Stimulated activated CD8-positive, alpha-beta memory T cell treated with anti-CD3 and anti-CD28 coated beads, Interleukin-12 subunit alpha, Interleukin-12 subunit beta, amount 100 ng/mL, for 24 hours (primary cell): ENCODE measurements around the gene PRDX5.

Experiments used
- DNase-seq: peaks from one replicate; pipeline ENCODE4 v3.0.0-alpha.2; 2020; ENCODE audit errors: extremely low read depth

PRDX5 gene

DNA sequence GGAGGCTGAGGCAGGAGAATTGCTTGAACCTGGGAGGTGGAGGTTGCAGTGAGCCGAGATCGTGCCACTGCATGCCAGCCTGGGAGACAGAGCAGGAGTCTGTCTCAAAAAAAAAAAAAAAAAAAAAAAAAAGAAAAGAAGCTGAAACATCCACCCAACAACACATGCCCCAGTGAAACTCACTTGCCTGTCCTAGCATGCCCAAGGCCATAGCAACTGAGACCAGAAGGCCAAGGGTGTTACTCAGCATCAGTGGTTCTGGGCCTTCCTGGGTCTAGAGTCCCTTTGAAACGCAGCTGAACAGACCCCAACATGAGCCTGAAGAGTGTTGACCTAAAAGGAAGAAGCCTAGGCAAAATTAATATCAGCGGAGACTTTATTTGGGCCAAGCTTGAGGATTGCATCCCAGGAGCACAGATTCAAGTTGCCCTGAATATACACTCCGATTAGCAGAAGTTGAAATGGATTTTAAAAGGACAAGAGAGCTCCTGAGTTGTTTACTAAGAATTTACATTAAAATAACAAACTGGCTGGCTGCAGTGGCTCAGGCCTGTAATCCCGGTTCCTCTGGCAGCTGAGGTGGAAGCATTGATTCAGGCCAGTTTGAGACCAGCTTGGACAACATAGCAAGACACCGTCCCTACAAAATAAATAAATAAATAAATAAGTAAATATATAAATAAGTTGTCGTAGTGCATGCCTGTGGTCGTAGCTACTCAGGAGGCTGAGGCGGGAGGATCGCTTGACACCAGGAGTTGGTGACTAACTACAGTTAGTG lies 7.0 kb downstream of the PRDX5 start:
- no peak for DNase-seq

DNA sequence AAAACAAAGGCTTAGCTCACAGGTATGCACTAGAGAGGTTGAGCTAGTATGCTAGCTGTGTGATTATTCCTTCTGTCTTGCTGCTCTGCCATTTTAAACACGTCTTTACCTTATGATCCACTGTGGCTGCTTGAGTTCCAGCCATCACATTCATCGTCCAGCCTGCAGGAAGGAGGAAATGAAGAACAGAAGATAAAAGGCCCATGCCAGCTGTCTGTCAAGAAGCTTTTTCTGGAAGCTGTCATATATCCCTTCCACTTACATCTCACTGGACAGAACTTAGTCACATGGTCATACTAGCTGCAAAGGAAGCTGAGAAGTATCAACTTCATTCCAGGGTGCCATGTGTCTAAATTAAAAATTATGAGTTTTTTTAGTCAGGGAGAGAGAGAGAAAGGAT lies 9.5 kb downstream of the PRDX5 start:
- no peak for DNase-seq

DNA sequence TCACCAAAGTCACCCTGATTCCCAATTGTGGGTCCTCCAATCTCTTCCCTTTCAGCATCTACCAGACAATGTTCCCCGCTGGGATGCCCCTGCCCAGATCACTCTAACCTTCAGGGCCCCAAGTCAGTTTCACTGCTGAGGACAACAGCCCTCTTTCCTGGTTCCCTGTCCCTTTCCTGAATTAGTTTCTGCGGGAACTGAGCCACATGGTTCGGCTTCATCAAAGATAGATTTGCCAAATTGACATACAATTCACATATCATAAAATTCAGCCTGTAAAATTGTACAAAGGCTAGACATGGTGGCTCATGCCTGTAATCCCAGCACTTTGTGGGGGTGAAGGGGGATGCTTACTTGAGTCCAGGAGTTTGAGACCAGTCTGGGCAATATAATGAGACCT lies 10.1 kb downstream of the PRDX5 start:
- DNase-seq, result no peak

DNA sequence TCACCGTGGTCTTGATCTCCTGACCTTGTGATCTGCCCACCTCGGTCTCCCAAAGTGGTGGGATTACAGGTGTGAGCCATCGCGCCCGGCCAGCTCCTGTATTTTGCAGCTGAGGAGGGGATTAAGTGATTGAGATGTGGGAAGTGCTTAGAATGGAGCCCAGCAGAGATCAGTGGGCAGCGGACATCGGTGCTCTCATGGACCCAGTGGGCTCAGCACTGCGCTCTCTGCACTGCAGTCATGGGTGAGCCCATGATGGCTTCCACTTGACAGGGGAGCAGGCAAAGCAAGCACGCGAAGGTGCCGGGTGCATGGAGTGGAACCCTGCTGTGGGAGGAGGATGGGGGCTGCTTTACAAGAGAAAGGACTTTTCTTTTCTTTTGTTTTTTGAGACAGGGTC lies 13.0 kb downstream of the PRDX5 start:
- DNase-seq, result no peak

DNA sequence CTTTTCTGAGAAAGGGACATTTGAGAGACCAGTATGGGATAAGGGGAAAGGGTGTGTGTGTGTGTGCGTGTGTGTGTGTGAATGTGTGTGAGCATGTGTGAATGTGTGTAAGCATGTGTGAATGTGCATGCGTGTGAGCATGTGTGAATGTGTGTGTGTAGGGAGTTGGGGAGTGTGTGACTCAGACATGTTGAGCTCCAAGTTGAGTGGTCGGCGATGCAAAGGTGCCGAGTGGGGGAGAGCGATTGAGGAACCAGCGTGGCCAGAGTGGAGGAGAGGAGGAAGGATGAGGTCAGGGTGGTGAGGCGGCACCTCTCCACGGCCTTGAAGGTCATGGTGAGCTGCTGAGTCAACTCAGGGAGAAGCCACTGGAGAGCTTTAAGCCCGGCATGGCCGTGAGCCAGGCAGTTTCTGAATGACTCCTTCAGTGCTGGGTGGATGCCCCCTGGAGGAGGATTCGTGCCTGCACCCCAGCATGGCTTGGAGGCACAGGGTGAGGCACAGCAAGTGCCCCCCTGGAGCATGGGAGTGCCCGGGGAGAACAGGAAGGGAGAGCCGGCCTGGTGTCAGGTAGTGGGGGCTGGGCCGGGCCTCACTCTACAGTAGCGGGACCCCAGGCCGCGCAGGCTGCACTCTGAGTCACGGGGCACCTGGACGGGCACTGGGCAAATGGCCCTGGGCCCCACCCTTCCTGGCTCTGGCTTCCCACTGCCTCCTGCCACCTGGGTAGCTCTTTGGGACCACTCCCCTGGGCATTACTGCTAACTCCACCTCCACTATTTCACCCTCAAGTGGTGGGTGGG lies 13.8 kb downstream of the PRDX5 start:
- DNase-seq, result peak; percentile 49

DNA sequence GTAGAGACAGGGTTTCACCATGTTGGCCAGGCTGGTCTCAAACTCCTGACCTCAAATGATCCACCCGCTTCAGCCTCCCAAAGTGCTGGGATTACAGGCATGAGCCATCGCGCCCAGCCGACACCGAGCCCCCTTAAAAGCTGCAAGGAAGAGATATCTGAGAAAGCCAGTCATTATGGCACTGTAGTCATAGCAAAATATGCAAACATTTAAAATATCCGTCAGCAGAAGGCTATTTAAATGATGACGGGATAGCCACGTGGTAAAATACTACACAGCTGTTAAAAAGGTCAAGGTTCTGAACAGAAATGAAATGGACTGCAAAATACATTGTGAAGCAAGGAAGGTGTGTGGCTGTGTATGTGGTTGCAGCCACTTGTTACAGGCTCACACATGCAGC lies 15.6 kb downstream of the PRDX5 start:
- no peak for DNase-seq

DNA sequence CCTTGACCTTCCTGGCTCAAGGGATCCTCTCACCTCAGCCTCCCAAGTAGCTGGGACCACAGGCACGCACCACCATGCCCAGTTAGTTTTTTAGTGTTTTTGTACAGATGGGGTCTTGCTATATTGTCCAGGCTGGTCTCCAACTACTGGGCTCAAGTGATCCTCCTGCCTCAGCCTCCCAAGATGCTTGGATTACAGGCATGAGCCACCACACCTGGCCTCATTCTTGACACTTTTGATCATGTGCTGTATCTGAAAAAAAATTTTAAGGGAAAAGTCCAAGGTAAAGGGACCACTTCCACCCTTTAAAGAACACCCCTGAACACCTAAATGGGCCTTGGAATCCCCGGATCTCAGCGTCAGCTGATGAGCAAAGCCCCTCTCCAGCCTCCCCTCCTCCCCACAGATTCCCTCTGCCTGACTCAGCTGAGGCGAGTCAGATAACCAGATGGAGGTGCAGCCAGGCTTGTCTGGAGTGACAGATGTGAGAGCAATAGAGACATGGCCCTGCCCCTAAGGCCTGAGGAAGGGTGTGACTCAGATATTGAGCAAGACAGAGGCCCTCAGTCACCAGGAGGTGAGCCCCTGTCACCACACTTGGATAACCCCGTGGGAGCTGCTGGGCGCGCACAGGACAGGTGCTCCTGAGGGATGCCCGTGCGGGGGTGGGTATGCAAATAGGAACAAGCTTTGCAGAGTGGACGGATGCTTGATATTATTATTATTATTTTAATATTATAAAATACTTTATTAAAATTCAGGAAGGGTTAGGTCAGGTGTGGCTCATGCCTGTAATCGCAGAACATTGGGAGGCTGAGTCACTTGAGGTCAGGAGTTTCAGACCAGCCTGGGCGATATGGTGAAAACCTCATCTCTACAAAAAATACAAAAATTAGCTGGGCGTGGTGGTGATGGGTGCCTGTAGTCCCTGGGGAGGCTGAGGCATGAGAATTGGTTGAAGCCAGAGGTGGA lies 17.1 kb downstream of the PRDX5 start:
- DNase-seq, result no peak

DNA sequence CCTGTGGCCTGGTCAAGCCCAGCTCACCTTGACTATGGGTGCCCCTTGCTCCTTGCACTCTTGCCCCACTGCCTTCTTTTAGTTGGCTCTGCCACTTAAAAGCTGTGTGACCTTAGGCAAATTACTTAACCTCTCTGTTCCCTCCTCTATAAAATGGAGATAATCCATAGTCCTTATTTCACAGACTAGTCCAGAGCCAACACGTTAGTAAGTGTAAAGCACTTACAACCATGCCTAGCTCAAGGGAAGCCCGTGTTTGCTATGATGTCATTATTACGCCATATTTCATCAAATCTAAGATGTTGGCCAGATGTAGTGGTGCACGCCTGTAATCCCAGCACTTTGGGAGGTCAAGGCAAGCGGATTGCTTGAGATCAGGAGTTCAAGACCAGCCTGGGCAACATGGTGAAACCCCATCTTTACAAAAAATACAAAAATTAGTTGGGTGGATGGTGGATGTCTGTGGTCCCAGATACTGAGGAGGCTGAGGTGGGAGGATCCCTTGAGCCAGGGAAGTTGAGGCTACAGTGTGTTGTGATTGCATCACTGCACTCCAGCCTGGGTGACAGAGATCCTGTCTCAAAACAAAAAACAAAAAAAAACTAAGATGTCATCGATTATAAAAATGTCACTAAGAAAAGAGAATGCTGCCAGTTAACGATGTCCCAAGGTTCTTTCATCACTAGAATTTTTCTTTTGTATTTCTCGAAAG lies 19.8 kb downstream of the PRDX5 start:
- DNase-seq, result no peak

DNA sequence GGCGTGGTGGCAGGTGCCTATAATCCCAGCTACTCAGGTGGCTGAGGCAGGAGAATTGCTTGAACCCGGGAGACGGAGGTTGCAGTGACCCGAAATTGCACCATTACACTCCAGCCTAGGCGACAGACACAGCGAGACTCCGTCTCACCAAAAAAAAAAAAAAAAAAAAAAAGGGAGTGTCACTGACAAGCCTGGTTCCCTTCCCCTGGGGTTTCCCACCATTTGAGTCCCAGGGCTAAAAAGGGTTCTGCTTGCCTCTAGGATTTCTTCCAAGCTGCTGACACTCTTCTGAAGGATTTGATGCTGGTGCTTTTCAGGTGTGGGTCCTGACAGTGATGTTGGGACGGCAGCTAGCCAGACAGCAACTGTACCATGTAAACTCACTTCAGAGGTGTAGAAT lies 20.8 kb downstream of the PRDX5 start:
- no peak for DNase-seq

DNA sequence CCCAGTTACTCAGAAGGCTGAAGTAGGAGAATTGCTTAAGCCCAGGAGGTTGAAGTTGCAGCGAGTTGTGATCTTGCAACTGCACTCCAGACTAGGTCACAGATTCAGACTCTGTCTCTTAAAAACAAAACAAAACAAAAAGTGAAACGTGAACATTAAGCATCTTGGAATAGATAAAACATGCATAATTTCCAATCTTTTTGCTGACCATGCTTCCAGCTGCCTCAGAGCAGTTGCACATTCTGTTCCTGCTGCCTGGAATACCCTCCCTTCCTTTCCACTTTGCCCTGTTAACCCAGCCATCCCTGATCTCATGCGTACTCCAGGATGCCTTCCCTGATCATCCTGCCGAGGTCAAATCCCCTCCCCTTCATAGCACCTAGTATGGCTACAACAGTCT lies 21.4 kb downstream of the PRDX5 start:
- DNase-seq, result no peak

DNA sequence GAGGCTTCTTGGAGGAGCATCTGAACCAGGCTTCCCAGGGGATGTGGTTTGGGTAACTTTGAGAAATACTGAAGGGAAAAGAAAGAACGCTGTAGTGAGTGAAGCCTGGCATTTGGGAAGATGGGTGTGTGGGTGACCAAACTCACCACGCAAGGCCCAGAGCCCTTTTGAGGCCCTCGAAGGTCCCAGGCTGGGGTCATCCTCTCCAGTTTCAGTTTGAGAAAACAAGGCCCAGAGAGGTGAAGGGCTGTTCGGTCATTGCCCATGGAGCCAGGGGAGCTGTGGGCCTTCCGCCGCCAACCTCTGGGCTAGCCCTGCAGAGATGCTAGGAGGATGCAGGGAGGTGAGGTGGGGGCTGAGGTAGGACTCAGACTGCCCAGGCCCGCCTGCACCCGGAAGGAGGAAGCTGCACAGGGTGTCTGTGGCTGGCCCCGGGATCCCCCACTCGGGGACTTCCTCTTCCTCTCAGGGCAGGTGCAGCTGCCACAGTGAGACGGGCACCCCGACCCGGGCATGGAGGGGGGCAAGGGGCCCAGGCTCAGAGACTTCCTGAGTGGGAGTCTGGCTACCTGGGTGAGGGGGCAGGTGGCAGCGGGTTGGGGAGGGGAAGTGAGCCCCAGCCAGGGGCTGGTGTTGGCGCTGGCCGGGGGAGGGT lies 22.0 kb downstream of the PRDX5 start, which contains the start of gene CCDC88B:
TSS of gene CCDC88B (plus strand) at position 451 of the 655 bp plus-strand sequence. CDS start at position 514, 63 bp downstream.
- DNase-seq, result no peak

DNA sequence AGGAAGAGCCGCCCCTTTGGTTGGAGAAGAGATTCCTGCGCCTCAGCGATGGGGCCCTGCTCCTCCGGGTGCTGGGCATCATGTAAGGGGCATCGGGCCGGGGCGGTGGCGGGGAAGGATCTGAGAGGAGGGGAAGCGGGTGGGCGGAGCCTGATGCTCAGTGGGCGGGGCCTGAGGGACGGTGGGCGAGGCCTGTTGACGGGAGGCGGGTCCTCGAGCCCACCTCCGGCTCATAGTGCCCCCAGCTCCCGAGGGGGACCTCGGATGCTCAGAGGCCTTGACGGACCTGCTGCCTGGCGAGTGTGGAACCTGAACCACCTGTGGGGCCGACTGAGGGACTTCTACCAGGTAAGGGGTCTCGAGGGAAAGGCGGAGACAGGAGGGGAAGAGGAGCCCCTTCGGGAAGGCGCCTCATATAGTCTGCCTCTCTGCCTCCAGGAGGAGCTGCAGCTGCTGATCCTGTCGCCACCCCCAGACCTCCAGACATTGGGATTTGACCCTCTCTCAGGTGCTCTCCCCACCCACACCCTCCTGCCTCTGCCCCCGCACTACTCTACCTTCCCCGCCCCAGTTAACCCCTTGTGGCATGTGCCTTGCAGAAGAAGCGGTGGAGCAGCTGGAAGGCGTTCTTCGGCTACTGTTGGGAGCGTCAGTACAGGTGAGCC lies 22.9 kb downstream of the PRDX5 start:
- no peak for DNase-seq

DNA sequence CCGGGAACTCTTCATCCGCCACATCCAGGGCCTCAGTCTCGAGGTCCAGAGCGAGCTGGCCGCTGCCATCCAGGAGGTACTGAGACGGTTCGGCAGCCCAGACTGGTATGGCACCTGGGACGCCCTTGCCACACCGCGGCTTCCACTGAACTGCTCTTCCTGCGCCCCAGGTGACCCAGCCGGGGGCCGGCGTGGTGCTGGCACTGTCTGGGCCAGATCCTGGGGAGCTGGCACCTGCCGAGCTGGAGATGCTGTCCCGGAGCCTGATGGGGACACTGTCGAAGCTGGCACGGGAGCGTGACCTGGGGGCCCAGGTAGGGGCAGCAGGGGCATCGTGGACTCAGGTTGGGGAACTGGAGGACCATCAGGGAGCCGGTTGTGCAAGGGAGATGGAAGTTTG lies 23.5 kb downstream of the PRDX5 start:
- DNase-seq, result no peak

DNA sequence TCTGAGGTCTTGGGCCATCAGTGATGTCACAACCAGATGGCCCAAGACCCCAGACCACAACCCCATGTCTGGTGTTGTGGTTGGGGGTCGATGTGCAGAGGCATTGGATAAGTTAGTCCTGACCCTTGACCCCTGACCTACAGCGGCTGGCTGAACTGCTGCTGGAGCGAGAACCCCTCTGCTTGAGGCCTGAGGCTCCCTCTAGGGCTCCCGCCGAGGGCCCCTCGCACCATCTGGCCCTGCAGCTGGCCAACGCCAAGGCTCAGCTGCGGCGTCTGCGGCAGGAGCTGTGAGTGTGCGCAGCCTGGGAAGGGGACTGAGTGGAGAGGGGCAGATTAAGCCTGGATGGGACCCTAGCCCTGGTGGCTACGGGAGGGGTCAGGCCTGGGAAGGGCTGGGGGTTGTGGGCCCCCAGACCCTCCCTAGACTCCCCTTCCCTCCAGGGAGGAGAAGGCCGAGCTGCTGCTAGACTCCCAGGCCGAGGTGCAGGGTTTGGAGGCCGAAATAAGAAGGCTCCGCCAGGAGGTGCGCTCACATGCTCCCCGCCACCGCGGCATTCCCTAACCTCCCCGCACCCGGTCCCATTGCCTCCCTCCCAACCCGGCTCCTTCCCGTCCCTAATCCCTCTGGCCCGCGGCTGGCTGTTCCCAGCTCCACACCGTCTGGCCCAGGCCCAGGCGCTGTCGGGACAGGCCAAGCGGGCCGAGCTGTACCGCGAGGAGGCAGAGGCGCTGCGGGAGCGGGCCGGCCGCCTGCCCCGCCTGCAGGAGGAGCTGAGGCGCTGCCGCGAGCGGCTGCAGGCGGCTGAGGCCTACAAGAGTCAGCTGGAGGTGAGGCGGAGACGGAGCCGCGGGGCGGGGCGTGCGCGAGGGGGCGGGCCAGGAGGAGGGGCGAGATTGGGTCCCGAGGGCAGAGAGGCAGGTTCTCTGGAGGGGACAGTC lies 24.2 kb downstream of the PRDX5 start:
- no peak for DNase-seq

DNA sequence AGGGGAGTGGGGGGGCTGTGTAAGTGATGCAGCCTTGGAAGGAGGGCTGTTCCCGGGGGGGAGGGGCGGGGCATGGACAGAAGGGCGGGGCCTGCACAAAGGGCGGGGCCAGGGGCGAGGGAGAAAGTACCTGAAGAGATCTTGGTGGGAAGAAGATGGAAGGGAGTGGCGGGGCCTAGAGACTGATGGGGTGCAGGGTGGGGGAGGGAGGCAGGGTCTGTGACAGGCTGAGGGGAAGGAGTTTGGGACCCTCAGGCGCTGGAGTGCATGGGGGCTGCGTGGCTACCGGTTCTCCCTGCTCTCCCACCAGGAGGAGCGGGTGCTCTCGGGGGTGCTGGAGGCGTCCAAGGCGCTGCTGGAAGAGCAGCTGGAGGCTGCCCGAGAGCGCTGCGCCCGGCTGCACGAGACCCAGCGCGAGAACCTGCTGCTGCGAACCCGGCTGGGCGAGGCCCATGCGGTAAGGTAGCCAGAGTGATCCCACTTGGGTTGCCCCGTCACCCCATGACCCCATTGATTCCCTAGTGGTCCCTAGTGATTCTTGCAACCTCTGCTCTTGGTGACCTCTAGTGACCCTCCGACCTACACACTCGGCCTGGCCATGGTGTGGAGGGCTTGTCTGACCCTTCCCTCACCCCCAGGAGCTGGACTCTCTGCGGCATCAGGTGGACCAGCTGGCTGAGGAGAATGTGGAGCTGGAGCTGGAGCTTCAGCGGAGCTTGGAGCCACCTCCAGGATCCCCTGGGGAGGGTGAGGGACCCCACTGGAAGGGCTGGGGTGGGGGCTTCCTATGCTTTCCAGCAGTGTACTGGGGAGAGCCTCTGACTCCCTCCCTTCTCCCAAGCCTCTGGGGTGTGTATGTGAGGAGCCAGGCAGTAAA lies 25.2 kb downstream of the PRDX5 start:
- DNase-seq, result no peak

DNA sequence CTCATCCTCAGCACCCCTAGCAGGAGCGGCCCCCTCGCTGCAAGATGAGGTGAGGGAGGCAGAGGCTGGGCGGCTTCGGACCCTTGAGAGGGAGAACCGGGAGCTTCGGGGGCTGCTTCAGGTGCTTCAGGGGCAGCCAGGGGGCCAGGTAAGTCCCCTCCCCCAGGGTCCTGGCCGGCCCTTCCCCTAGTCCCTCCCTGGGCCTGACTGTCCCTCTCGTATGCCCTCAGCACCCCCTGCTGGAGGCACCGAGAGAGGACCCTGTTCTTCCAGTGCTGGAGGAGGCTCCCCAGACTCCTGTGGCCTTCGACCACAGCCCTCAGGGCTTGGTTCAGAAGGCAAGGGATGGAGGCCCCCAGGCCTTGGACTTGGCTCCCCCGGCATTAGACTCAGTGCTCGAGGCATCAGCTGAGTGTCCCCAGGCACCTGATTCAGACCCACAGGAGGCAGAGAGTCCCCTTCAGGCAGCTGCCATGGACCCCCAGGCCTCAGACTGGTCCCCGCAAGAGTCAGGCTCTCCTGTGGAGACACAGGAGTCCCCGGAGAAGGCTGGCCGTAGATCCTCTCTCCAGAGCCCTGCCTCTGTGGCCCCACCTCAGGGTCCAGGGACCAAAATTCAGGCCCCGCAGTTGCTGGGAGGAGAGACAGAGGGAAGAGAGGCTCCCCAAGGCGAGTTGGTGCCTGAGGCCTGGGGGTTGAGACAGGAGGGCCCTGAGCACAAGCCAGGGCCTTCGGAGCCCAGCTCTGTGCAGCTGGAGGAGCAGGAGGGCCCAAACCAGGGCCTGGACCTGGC lies 26.0 kb downstream of the PRDX5 start:
- DNase-seq, result no peak

DNA sequence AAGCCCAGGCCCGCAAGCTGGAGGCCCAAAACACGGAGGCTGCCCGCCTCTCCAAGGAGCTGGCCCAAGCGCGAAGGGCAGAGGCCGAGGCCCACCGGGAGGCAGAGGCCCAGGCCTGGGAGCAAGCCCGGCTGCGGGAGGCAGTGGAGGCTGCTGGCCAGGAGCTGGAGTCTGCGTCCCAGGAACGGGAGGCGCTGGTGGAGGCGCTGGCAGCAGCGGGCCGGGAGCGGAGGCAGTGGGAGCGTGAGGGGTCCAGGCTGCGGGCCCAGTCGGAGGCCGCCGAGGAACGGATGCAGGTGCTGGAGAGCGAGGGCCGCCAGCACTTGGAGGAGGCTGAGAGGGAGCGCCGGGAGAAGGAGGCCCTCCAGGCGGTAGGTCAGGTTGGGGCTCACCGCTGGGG lies 26.9 kb downstream of the PRDX5 start:
- DNase-seq, result no peak
